ENCODE data around the gene CCDC9B.

The CCDC9B gene

GRCh38 chr15:40322531-40323238, 18.1 kb downstream of the CCDC9B start:
- Histone ChIP-seq H3K4me1 (ENCODE audit: insufficient read depth, low read length) (peaks cover 37% of the 10 kb centered on the region), H3K9me3 (ENCODE audit: control insufficient read depth, insufficient read depth, low read length) (no peaks in the 10 kb centered on the region), H3K9ac (ENCODE audit: low read depth, low read length) (peak overlapping the region; percentile 41; the same call in 1 of the 2 replicates)

DNA sequence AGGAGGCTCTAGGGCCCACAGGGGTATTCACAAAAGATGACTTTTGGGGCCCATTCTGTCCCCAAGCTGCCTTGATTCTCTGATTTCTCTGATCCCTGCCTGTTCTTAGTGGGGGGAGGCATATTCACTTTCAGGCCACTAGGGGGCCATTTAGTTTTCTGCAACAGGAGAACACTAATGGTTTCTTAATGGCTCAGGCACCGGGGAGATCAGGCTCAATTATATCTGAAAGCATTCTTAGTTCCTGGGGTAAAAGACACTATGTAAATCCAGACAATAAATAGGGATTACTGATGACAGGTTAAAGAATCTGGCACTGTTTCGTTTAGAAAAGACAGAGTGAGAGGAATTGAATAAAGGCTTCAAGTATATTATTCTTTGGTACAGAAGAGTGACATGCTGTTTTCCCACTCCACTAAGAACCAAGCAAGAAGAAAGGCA, 19.8 kb downstream of the CCDC9B start:
- no peak overlapping the region for H3K9ac ChIP-seq (ENCODE audit: low read depth, low read length)
- H3K36me3 ChIP-seq (ENCODE audit: insufficient read depth, low read length), result no peaks in the 10 kb centered on the region
- no peaks in the 10 kb centered on the region for H3K9me3 ChIP-seq (ENCODE audit: control insufficient read depth, insufficient read depth, low read length)
- H3K4me1 ChIP-seq (ENCODE audit: insufficient read depth, low read length), result peaks cover 23% of the 10 kb centered on the region

More at GRCh38 chr15:40322531-40323238, 18.1 kb downstream of the CCDC9B start:
- H3K36me3 ChIP-seq (ENCODE audit: insufficient read depth, low read length), result no peaks in the 10 kb centered on the region

DNA sequence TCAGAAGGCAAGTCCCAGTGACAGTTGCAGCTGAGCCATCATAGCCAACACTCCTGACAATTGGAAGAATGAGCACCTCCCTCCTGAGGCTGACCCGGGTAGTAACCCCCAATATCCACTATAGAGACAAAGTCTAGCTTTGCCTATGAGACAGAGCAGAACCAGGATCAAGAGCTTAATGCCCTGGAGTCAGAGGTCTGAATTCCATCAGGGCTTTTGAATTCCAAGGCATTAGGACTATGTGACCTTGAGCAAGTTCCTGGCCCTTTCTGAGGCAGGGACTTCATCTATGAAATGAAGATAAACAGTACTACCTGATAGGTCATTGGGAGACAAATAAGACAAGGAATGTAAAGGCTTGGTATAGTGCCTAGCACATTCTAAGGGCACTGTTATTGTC, 20.3 kb downstream of the CCDC9B start:
- Histone ChIP-seq H3K36me3 (ENCODE audit: insufficient read depth, low read length) (no peaks in the 10 kb centered on the region), H3K4me1 (ENCODE audit: insufficient read depth, low read length) (peaks cover 21% of the 10 kb centered on the region), H3K9ac (ENCODE audit: low read depth, low read length) (no peak overlapping the region), H3K9me3 (ENCODE audit: control insufficient read depth, insufficient read depth, low read length) (no peaks in the 10 kb centered on the region)

- Histone ChIP-seq H3K4me1 (ENCODE audit: insufficient read depth, low read length) (peaks cover 15% of the 10 kb centered on the region), H3K9me3 (ENCODE audit: control insufficient read depth, insufficient read depth, low read length) (no peaks in the 10 kb centered on the region), H3K36me3 (ENCODE audit: insufficient read depth, low read length) (no peaks in the 10 kb centered on the region), H3K9ac (ENCODE audit: low read depth, low read length) (no peak overlapping the region)
Observed at GRCh38 chr15:40317580-40317979, 23.2 kb downstream of the CCDC9B start.

GRCh38 chr15:40316931-40317330, 23.8 kb downstream of the CCDC9B start:
- peaks cover 9% of the 10 kb centered on the region; the same call in 1 of the 2 replicates for H3K4me1 ChIP-seq (ENCODE audit: insufficient read depth, low read length)
- no peaks in the 10 kb centered on the region for H3K9me3 ChIP-seq (ENCODE audit: control insufficient read depth, insufficient read depth, low read length)
- no peaks in the 10 kb centered on the region for H3K36me3 ChIP-seq (ENCODE audit: insufficient read depth, low read length)
- no peak overlapping the region for H3K9ac ChIP-seq (ENCODE audit: low read depth, low read length)

- H3K9ac ChIP-seq (ENCODE audit: low read depth, low read length), result no peak overlapping the region
- no peaks in the 10 kb centered on the region for H3K9me3 ChIP-seq (ENCODE audit: control insufficient read depth, insufficient read depth, low read length)
- H3K4me1 ChIP-seq (ENCODE audit: insufficient read depth, low read length), result peaks cover 2% of the 10 kb centered on the region; the same call in 1 of the 2 replicates
- no peaks in the 10 kb centered on the region for H3K36me3 ChIP-seq (ENCODE audit: insufficient read depth, low read length)
Observed at GRCh38 chr15:40314723-40315276, 25.9 kb downstream of the CCDC9B start.

DNA sequence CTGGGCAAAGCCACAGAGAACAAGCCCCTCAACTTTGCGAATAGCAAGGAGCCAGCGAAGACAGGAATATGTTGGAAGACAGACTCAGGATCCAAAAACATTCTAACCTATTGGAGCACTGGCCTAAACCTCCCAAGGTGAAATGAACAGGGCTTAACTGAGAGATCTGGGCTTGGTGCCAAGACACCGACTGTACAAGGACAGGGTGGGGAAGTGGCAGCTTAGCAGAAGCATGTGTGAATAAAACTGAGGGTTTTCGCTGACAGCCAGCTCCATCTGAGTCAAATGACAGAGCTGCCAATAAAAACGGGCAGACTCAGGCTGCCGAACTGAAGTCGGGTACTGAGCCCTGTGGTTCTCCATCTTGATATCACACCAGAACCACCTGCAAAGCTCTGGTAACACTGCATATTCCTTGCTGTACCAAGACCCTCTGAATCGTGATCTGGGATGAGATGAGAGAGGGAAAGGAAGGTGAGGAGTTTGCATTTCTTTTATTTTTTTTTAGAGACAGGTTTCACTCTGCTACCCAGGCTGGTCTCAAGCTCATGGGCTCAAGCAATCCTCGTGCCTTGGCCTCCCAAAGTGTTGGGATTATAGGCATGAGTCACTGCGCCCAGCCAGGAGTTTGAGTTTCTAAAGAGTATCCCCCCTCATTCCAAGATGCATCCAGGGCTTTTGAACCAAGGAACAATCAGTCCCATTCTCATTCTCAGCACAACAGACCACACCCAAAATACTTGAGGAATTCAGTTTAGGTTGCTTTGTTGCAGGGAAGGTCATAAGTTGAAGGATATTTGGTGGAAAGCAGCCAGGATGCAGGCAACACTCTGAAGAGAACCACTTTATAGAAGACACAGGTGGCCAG, 27.0 kb downstream of the CCDC9B start:
- no peak overlapping the region for H3K9ac ChIP-seq (ENCODE audit: low read depth, low read length)
- peaks cover 11% of the 10 kb centered on the region; the same call in 1 of the 2 replicates for H3K4me1 ChIP-seq (ENCODE audit: insufficient read depth, low read length)
- H3K9me3 ChIP-seq (ENCODE audit: control insufficient read depth, insufficient read depth, low read length), result no peaks in the 10 kb centered on the region
- H3K36me3 ChIP-seq (ENCODE audit: insufficient read depth, low read length), result no peaks in the 10 kb centered on the region

GRCh38 chr15:40312370-40313158, 28.2 kb downstream of the CCDC9B start:
- H3K9ac ChIP-seq (ENCODE audit: low read depth, low read length), result no peak overlapping the region
- peaks cover 11% of the 10 kb centered on the region; the same call in 1 of the 2 replicates for H3K4me1 ChIP-seq (ENCODE audit: insufficient read depth, low read length)
- H3K9me3 ChIP-seq (ENCODE audit: control insufficient read depth, insufficient read depth, low read length), result no peaks in the 10 kb centered on the region
- H3K36me3 ChIP-seq (ENCODE audit: insufficient read depth, low read length), result no peaks in the 10 kb centered on the region

DNA sequence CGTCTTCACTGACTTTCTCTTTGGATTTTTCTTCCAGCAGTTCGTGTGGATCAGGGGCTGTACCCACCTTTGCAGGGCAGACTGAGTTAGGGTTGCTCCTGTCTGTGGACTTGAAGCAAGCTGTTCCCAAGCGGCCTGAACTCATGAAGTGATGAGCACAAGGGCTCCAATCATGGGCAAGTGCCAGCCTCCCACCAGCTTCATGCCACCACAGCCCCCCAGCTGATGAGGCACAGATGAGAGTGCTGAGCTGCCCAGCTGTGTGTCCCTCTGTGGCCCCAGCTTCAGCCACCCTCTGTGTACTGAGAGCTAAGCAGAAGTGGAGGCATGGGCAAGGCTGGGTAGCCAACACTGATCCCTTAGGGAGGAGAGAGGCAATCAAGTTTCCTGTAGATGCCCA, 29.7 kb downstream of the CCDC9B start:
- Histone ChIP-seq H3K36me3 (ENCODE audit: insufficient read depth, low read length) (no peaks in the 10 kb centered on the region), H3K9ac (ENCODE audit: low read depth, low read length) (no peak overlapping the region), H3K9me3 (ENCODE audit: control insufficient read depth, insufficient read depth, low read length) (no peaks in the 10 kb centered on the region), H3K4me1 (ENCODE audit: insufficient read depth, low read length) (peaks cover 18% of the 10 kb centered on the region; the same call in 1 of the 2 replicates)

- no peaks in the 10 kb centered on the region for H3K36me3 ChIP-seq (ENCODE audit: insufficient read depth, low read length)
- no peak overlapping the region for H3K9ac ChIP-seq (ENCODE audit: low read depth, low read length)
- H3K4me1 ChIP-seq (ENCODE audit: insufficient read depth, low read length), result peaks cover 18% of the 10 kb centered on the region; the same call in 1 of the 2 replicates
- H3K9me3 ChIP-seq (ENCODE audit: control insufficient read depth, insufficient read depth, low read length), result no peaks in the 10 kb centered on the region
Observed at GRCh38 chr15:40310001-40310959, 30.5 kb downstream of the CCDC9B start.

GRCh38 chr15:40309344-40309862, 31.3 kb downstream of the CCDC9B start:
- Histone ChIP-seq H3K9me3 (ENCODE audit: control insufficient read depth, insufficient read depth, low read length) (no peaks in the 10 kb centered on the region), H3K9ac (ENCODE audit: low read depth, low read length) (no peak overlapping the region), H3K36me3 (ENCODE audit: insufficient read depth, low read length) (no peaks in the 10 kb centered on the region), H3K4me1 (ENCODE audit: insufficient read depth, low read length) (peaks cover 18% of the 10 kb centered on the region; the same call in 1 of the 2 replicates)

- Histone ChIP-seq H3K9ac (ENCODE audit: low read depth, low read length) (peak within 1 kb of the TSS; percentile 52), H3K36me3 (ENCODE audit: insufficient read depth, low read length) (no peaks in the 10 kb centered on the region), H3K9me3 (ENCODE audit: control insufficient read depth, insufficient read depth, low read length) (no peaks in the 10 kb centered on the region), H3K4me1 (ENCODE audit: insufficient read depth, low read length) (peaks cover 18% of the 10 kb centered on the region; the same call in 1 of the 2 replicates)
Observed at GRCh38 chr15:40307421-40308211, 33.1 kb downstream of the CCDC9B start, which contains the start of gene PLCB2. PLCB2 (minus strand) TSS chr15:40307935; CDS start chr15:40307672, 263 bp downstream.

Measured in ES-I3 (cell line).